Left ventricle myocardium inferior (tissue), 1 donor: Measurements from ENCODE around the gene ZNF358. TPM values are rescaled to one million over a fixed set of nuclear protein-coding genes. Genes with fewer than 3 reads are reported as not detected.

Experiments
- DNase-seq: peaks from one replicate; pipeline ENCODE4 v3.0.0-alpha.2; 2020
- H3K27ac ChIP-seq: fragments of 200-600 bp; replicated peaks from 2 replicates; pipeline ENCODE4 v1.8.0; 2021
- H3K27me3 ChIP-seq: fragments of 200-600 bp; 2 replicates; pipeline ENCODE4 v1.8.0; 2021; ENCODE audit warnings: low read depth
- H3K36me3 ChIP-seq: fragments of 200-600 bp; 2 replicates; pipeline ENCODE4 v1.8.0; 2021
- H3K4me1 ChIP-seq: fragments of 200-600 bp; 2 replicates; pipeline ENCODE4 v1.8.0; 2021
- H3K4me3 ChIP-seq: fragments of 200-600 bp; 2 replicates; pipeline ENCODE4 v1.8.0; 2021; ENCODE audit warnings: mild to moderate bottlenecking, moderate library complexity
- H3K9me3 ChIP-seq: fragments of 200-600 bp; replicated peaks from 2 replicates; pipeline ENCODE4 v1.8.0; 2021
- CTCF ChIP-seq: fragments of 200-600 bp; IDR thresholded peaks from 2 replicates; pipeline ENCODE4 v1.8.0; 2021; ENCODE audit warnings: antibody characterized with exemption, mild to moderate bottlenecking, borderline replicate concordance
- intact Hi-C: fragments of 100-400 bp; cut with micrococcal nuclease; formaldehyde crosslinking; loops from one replicate; pipeline ENCODE4 v1.11.0; 2022
- total RNA-seq: library from RNA; stranded (reverse); fragmentation: NEBNext Ultra II Directional; extraction: Animal tissue kit (Norgen Biotek cat#: 25700); gene quantifications from one replicate; pipeline ENCODE4 v1.2.1, GENCODE V29; 2021
- donor health status: DM: no; HTN: yes; CAD: no; lungs with severe emphysema.

Gene ZNF358
- total RNA-seq, 1 donor from 2014 or later = 88.5 TPM

- no peak for DNase-seq
- H3K9me3 ChIP-seq = no peaks in the 10 kb centered on the region
- no peak overlapping the region for H3K4me3 ChIP-seq
- H3K27me3 ChIP-seq = no peaks in the 10 kb centered on the region
- no peak overlapping the region for H3K27ac ChIP-seq
- peaks cover 55% of the 10 kb centered on the region for H3K36me3 ChIP-seq
- TF ChIP-seq CTCF = no peak
- no peaks in the 10 kb centered on the region for H3K4me1 ChIP-seq
- intact Hi-C loops = no loop called here
These were observed 43.9 kb upstream of the ZNF358 start for GRCh38 chr19:7471696-7472615.

- intact Hi-C loops = no loop called here
- no peak overlapping the region for H3K27ac ChIP-seq
- TF ChIP-seq CTCF = no peak
- peaks cover 18% of the 10 kb centered on the region for H3K36me3 ChIP-seq
- peaks cover 5% of the 10 kb centered on the region for H3K4me1 ChIP-seq
- no peaks in the 10 kb centered on the region for H3K27me3 ChIP-seq
- no peak overlapping the region for H3K4me3 ChIP-seq
- no peaks in the 10 kb centered on the region for H3K9me3 ChIP-seq
- no peak for DNase-seq
These were observed 40.2 kb upstream of the ZNF358 start for GRCh38 chr19:7475665-7476064.

- H3K4me3 ChIP-seq = no peak overlapping the region
- no peak for TF ChIP-seq CTCF
- no peaks in the 10 kb centered on the region for H3K27me3 ChIP-seq
- H3K4me1 ChIP-seq = peaks cover 5% of the 10 kb centered on the region
- intact Hi-C loops = no loop called here
- no peaks in the 10 kb centered on the region for H3K9me3 ChIP-seq
- no peak overlapping the region for H3K27ac ChIP-seq
- H3K36me3 ChIP-seq = peaks cover 12% of the 10 kb centered on the region
- no peak for DNase-seq
These were observed 39.7 kb upstream of the ZNF358 start for GRCh38 chr19:7476241-7476640.

GRCh38 chr19:7476777-7477494, 39.0 kb upstream of the ZNF358 start:
- intact Hi-C loops = no loop called here
- H3K27me3 ChIP-seq = no peaks in the 10 kb centered on the region
- no peak for DNase-seq
- peaks cover 6% of the 10 kb centered on the region for H3K4me1 ChIP-seq
- H3K9me3 ChIP-seq = no peaks in the 10 kb centered on the region
- peaks cover 12% of the 10 kb centered on the region for H3K36me3 ChIP-seq
- no peak overlapping the region for H3K27ac ChIP-seq
- no peak for TF ChIP-seq CTCF
- H3K4me3 ChIP-seq = no peak overlapping the region

- Histone ChIP-seq H3K4me3 (no peak overlapping the region), H3K27me3 (no peaks in the 10 kb centered on the region), H3K36me3 (peaks cover 9% of the 10 kb centered on the region), H3K4me1 (peaks cover 14% of the 10 kb centered on the region), H3K9me3 (no peaks in the 10 kb centered on the region), H3K27ac (no peak overlapping the region)
- intact Hi-C loops = no loop called here
- DNase-seq = no peak
- no peak for TF ChIP-seq CTCF
These were observed 38.1 kb upstream of the ZNF358 start for GRCh38 chr19:7477758-7478157.
